Testis (tissue), 5 donors: Measurements from ENCODE around the gene CILP2. TPM values are rescaled to one million over a fixed set of nuclear protein-coding genes. Genes with fewer than 3 reads are reported as not detected.

ENCODE experiments used
- DNase-seq: peaks from one replicate; pipeline ENCODE4 v3.0.0-alpha.2; 2019
- H3K27ac ChIP-seq, 2 donors: fragments of 200-600 bp; sonication (generic); one replicate each; pipeline ENCODE4 v1.5.1; 2019
- H3K27me3 ChIP-seq: fragments of 200-600 bp; sonication (generic); one replicate; pipeline ENCODE4 v1.5.1; 2019
- H3K36me3 ChIP-seq: fragments of 200-600 bp; sonication (generic); one replicate; pipeline ENCODE4 v1.5.1; 2017; ENCODE audit warnings: low read depth; ENCODE audit errors: missing control alignments
- H3K4me1 ChIP-seq: fragments of 200-600 bp; sonication (generic); one replicate; pipeline ENCODE4 v1.5.1; 2019
- H3K4me3 ChIP-seq, 2 donors: fragments of 200-600 bp; sonication (generic); one replicate each; pipeline ENCODE4 v1.5.1; 2017 to 2019
- H3K9me3 ChIP-seq: fragments of 200-600 bp; sonication (generic); one replicate; pipeline ENCODE4 v1.5.1; 2017
- CTCF ChIP-seq, 3 experiments: fragments of 450-650 bp in 2 of 3; fragments of 200-600 bp in 1 of 3; sonication (generic) in 1 of 3; IDR thresholded peaks; one replicate each; pipeline ENCODE4 v1.5.1; 2016 to 2019; ENCODE audit warnings: antibody characterized with exemption in 3 of 3, mild to moderate bottlenecking in 2 of 3, moderate library complexity in 1 of 3
- POLR2A ChIP-seq: fragments of 450-650 bp; IDR thresholded peaks from one replicate; pipeline ENCODE4 v1.6.1; 2017; ENCODE audit warnings: antibody characterized with exemption, mild to moderate bottlenecking, moderate library complexity
- WGBS, 2 donors: methylation state at CpG; one replicate each; pipeline ENCODE4 v1.1.5; 2018; 5-methylcytosine and 5-hydroxymethylcytosine counted together
- intact Hi-C: fragments of 100-400 bp; cut with DNase I; formaldehyde crosslinking; loops from one replicate; pipeline ENCODE4 v1.15.1; 2023; ENCODE audit warnings: low total_unique reads
- long read RNA-seq, 2 donors: transcript quantifications; one replicate each; lab custom pipeline, GENCODE V29; 2026
- polyA plus RNA-seq: library from polyadenylated mRNA; stranded (reverse); fragments of 350-450 nt; fragmentation: Illumina TruSeq; extraction: RNeasy Lipid Tissue Mini Kit (QIAGEN cat#74804); gene quantifications from one replicate; pipeline ENCODE4 v1.2.3, GENCODE V29; 2014; ENCODE audit warnings: low read depth, low replicate concordance; ENCODE audit not compliant: insufficient read depth
- total RNA-seq, 2 donors: library from RNA; depleted of rRNA; stranded (reverse); fragments of >200 nt; gene quantifications; one replicate each; pipeline ENCODE4 v1.2.3, GENCODE V29; 2016

The CILP2 gene
- total RNA-seq: 1 to 10 TPM; 5.6 to 9.5 TPM
- polyA plus RNA-seq: 10.0 TPM
- long read RNA-seq, donor 1, full-length matches to known transcripts: 2 of 2 reads
- long read RNA-seq, donor 1, partial matches to known transcripts: 0 of 2 reads
- long read RNA-seq, donor 1, other reads (novel, unspliced or antisense): 0 of 2 reads
- long read RNA-seq, donor 2, full-length matches to known transcripts: 1 of 1 reads
- long read RNA-seq, donor 2, partial matches to known transcripts: 0 of 1 reads
- long read RNA-seq, donor 2, other reads (novel, unspliced or antisense): 0 of 1 reads

GRCh38 chr19:19538061-19538784 is at the start of gene CILP2:
TSS of gene CILP2 (plus strand) at chr19:19538265. CDS start at chr19:19538350, 85 bp downstream.
- peaks cover 12% of the 10 kb centered on the region for H3K4me1 ChIP-seq
- H3K36me3 ChIP-seq: no peaks in the 10 kb centered on the region
- 3 to 5% methylated on average over 15 to 31 of the region's 56 CpGs for WGBS, 2 donors
- TF ChIP-seq POLR2A (no peak), CTCF (IDR thresholded peaks at IDR 0.05) (no peak)
- intact Hi-C loops: no loop called here
- H3K27me3 ChIP-seq: no peaks in the 10 kb centered on the region
- DNase-seq: peak; percentile 67
- H3K9me3 ChIP-seq: no peaks in the 10 kb centered on the region
- no peak within 1 kb of the TSS for H3K27ac ChIP-seq
- H3K4me3 ChIP-seq: peak within 1 kb of the TSS; percentile 1 to 52

- Histone ChIP-seq H3K4me3 (no peak overlapping the region), H3K9me3 (no peaks in the 10 kb centered on the region), H3K36me3 (no peaks in the 10 kb centered on the region), H3K27me3 (no peaks in the 10 kb centered on the region), H3K27ac (peak overlapping the region; percentile 65 to 75), H3K4me1 (peaks cover 53% of the 10 kb centered on the region)
- DNase-seq: peak; percentile 77
- intact Hi-C loops: loop anchor here (5.0 kb wide), 1 partner anchor 122 kb away; no protein-coding TSS in a partner anchor
- no peak for TF ChIP-seq POLR2A
- TF ChIP-seq CTCF (IDR thresholded peaks at IDR 0.05): no peak
- WGBS, 2 donors: 38 to 54% methylated on average over 14 of the region's 14 CpGs
Observed at GRCh38 chr19:19488875-19489690, 49.0 kb upstream of the CILP2 start.

- H3K4me1 ChIP-seq: peaks cover 53% of the 10 kb centered on the region
- no peaks in the 10 kb centered on the region for H3K9me3 ChIP-seq
- intact Hi-C loops: loop anchor here (5.0 kb wide), 1 partner anchor 123 kb away; no protein-coding TSS in a partner anchor
- no peak overlapping the region for H3K4me3 ChIP-seq
- peak overlapping the region; percentile 37 to 75 for H3K27ac ChIP-seq
- WGBS, 2 donors: 53 to 60% methylated on average over 8 to 9 of the region's 9 CpGs
- no peaks in the 10 kb centered on the region for H3K36me3 ChIP-seq
- TF ChIP-seq POLR2A: no peak
- TF ChIP-seq CTCF (IDR thresholded peaks at IDR 0.05): no peak
- H3K27me3 ChIP-seq: no peaks in the 10 kb centered on the region
- DNase-seq: no peak
Observed at GRCh38 chr19:19489804-19490204, 48.3 kb upstream of the CILP2 start.

- Histone ChIP-seq H3K4me1 (peaks cover 53% of the 10 kb centered on the region), H3K4me3 (no peak overlapping the region), H3K27ac (peak overlapping the region; percentile 37 to 75), H3K27me3 (no peaks in the 10 kb centered on the region), H3K36me3 (no peaks in the 10 kb centered on the region), H3K9me3 (no peaks in the 10 kb centered on the region)
- intact Hi-C loops: no loop called here
- TF ChIP-seq CTCF (IDR thresholded peaks at IDR 0.05) (peak; percentile 72 to 87 (median 76)), POLR2A (no peak)
- DNase-seq: peak; percentile 85
- 27 to 44% methylated on average over 14 to 20 of the region's 20 CpGs for WGBS, 2 donors
Observed at GRCh38 chr19:19490214-19490968, 47.7 kb upstream of the CILP2 start.
